Caco-2 (cell line): ENCODE data around the gene BRD4. TPM values are rescaled to one million over a fixed set of nuclear protein-coding genes. Genes with fewer than 3 reads are reported as not detected.
A peak's percentile ranks its signal among the peaks of the same experiment; 100 is the strongest.

ENCODE experiments used
- BruUV-seq: library from RNA; stranded (reverse); fragments of 400-500 nt; replicated peaks from 2 replicates; lab custom pipeline; 2021; lab: Mats Ljungman, UMichigan
- CTCF ChIA-PET: fragments of 300-600 bp; sonication (Branson Sonifier 250); formaldehyde crosslinking; loops from one replicate; lab custom pipeline; 2022; ENCODE audit warnings: antibody characterized with exemption; lab: Charles Lee
- POLR2A ChIA-PET: fragments of 300-600 bp; sonication (Branson Sonifier 250); formaldehyde crosslinking; loops from one replicate; lab custom pipeline; 2022; ENCODE audit warnings: antibody characterized with exemption; lab: Charles Lee
- DNase-seq, 2 experiments: peaks; one replicate each; pipeline versions ENCODE4 v3.0.0 to v3.0.0-alpha.2; 2020 to 2022
- H3K27me3 ChIP-seq: replicated peaks from 2 replicates; pipeline ENCODE4 v1.6.0; 2011; ENCODE audit warnings: low read length; ENCODE audit not compliant: control insufficient read depth, insufficient read depth
- H3K36me3 ChIP-seq: 2 replicates; pipeline ENCODE4 v1.5.1; 2011; ENCODE audit warnings: low read length; ENCODE audit not compliant: control insufficient read depth, insufficient read depth
- H3K4me1 ChIP-seq: fragments of 250-450 bp; sonication (Bioruptor Pico); 2 replicates; pipeline ENCODE4 v1.5.1; 2020; ENCODE audit warnings: mild to moderate bottlenecking
- H3K4me3 ChIP-seq: 2 replicates; pipeline ENCODE4 v1.5.1; 2011; ENCODE audit warnings: low read depth, mild to moderate bottlenecking, control low read depth, low read length
- H3K9me3 ChIP-seq: fragments of 250-450 bp; sonication (Bioruptor Pico); 2 replicates; pipeline ENCODE4 v1.5.1; 2020; ENCODE audit warnings: mild to moderate bottlenecking, moderate library complexity
- H3K27ac Mint-ChIP-seq: one replicate; pipeline ENCODE4 v1.8.0; 2022; ENCODE audit warnings: mixed read lengths; ENCODE audit not compliant: unreplicated experiment
- H3K27me3 Mint-ChIP-seq: one replicate; pipeline ENCODE4 v1.8.0; 2022; ENCODE audit warnings: mixed read lengths; ENCODE audit not compliant: insufficient read depth, unreplicated experiment
- H3K36me3 Mint-ChIP-seq: one replicate; pipeline ENCODE4 v1.8.0; 2022; ENCODE audit warnings: mild to moderate bottlenecking, mixed read lengths; ENCODE audit not compliant: insufficient read depth, unreplicated experiment
- H3K4me1 Mint-ChIP-seq: one replicate; pipeline ENCODE4 v1.8.0; 2022; ENCODE audit warnings: low read depth, mixed read lengths; ENCODE audit not compliant: unreplicated experiment
- H3K4me3 Mint-ChIP-seq: one replicate; pipeline ENCODE4 v1.8.0; 2022; ENCODE audit warnings: mild to moderate bottlenecking, moderate library complexity, mixed read lengths; ENCODE audit not compliant: unreplicated experiment
- H3K9me3 Mint-ChIP-seq: one replicate; pipeline ENCODE4 v1.8.0; 2022; ENCODE audit warnings: mixed read lengths; ENCODE audit not compliant: unreplicated experiment
- CTCF ChIP-seq, 2 experiments: fragments of 200-600 bp in 1 of 2; IDR thresholded peaks; 1 replicate in 1 of 2; 2 replicates in 1 of 2; pipeline versions ENCODE4 v1.5.1 to v1.8.0; 2011 to 2022; ENCODE audit warnings: antibody characterized with exemption in 1 of 2, control low read depth in 1 of 2, inconsistent platforms in 1 of 2, low read depth in 1 of 2, low read length in 1 of 2, mild to moderate bottlenecking in 1 of 2, moderate library complexity in 1 of 2; ENCODE audit not compliant: insufficient read depth in 1 of 2, severe bottlenecking in 1 of 2, unreplicated experiment in 1 of 2
- intact Hi-C: fragments of 100-400 bp; cut with micrococcal nuclease; formaldehyde crosslinking; loops from one replicate; pipeline ENCODE4 v1.10.0; 2022; ENCODE audit not compliant: unreplicated experiment
- total RNA-seq: library from RNA; stranded (reverse); gene quantifications from 2 replicates; pipeline ENCODE4 v1.2.3, GENCODE V29; 2022

The BRD4 gene
- total RNA-seq, 1 experiment from 2014 or later, result 170 TPM

DNA sequence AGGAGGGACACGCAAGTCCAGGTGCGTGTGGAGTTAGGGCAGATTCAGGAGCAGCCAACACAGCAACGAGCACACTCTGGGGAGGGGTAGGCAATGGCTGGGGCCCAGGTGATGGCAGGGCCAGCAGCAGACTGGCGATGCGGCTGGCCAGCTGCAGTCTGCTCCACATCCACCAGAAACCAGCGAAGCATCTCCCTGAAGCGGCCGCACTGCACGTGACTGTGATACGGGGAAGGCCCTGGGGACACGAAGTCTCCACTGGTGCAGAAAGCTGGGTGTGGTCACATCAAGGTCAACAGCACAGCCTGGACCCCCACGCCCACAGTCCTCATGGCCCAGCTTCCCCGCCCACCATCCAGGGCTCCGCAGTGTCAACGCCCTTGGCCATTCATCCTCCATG, 78.8 kb downstream of the BRD4 start:
- DNase-seq, result no peak
- no peak overlapping the region for H3K27ac Mint-ChIP-seq
- no peaks in the 10 kb centered on the region for H3K27me3 ChIP-seq
- TF ChIP-seq CTCF (IDR thresholded peaks at IDR 0.05; ENCODE audit: insufficient read depth in 1 of 2, low read depth in 1 of 2, low read length in 1 of 2, severe bottlenecking in 1 of 2, unreplicated experiment in 1 of 2), result no peak
- H3K4me3 Mint-ChIP-seq, result no peak overlapping the region
- no peak overlapping the region for H3K4me3 ChIP-seq
- no TSS peak for BruUV-seq
- no peaks in the 10 kb centered on the region for H3K9me3 ChIP-seq
- H3K4me1 ChIP-seq, result peaks cover 18% of the 10 kb centered on the region
- ChIA-PET CTCF (no interaction called here), POLR2A (no interaction called here)
- H3K9me3 Mint-ChIP-seq, result no peaks in the 10 kb centered on the region
- H3K4me1 Mint-ChIP-seq, result peaks cover 14% of the 10 kb centered on the region
- H3K36me3 Mint-ChIP-seq, result peaks cover 94% of the 10 kb centered on the region
- H3K27me3 Mint-ChIP-seq, result no peaks in the 10 kb centered on the region
- peaks cover 13% of the 10 kb centered on the region for H3K36me3 ChIP-seq
- intact Hi-C loops, result no loop called here

- Histone ChIP-seq H3K4me3 (no peak overlapping the region), H3K27me3 (no peaks in the 10 kb centered on the region), H3K9me3 (no peaks in the 10 kb centered on the region), H3K36me3 (peaks cover 14% of the 10 kb centered on the region), H3K4me1 (peaks cover 22% of the 10 kb centered on the region)
- BruUV-seq, result no TSS peak
- TF ChIP-seq CTCF (IDR thresholded peaks at IDR 0.05; ENCODE audit: insufficient read depth in 1 of 2, low read depth in 1 of 2, low read length in 1 of 2, severe bottlenecking in 1 of 2, unreplicated experiment in 1 of 2), result no peak
- peaks cover 95% of the 10 kb centered on the region for H3K36me3 Mint-ChIP-seq
- no peak overlapping the region for H3K4me3 Mint-ChIP-seq
- intact Hi-C loops, result no loop called here
- ChIA-PET CTCF (no interaction called here), POLR2A (no interaction called here)
- peaks cover 19% of the 10 kb centered on the region for H3K4me1 Mint-ChIP-seq
- no peak for DNase-seq
- no peak overlapping the region for H3K27ac Mint-ChIP-seq
- no peaks in the 10 kb centered on the region for H3K9me3 Mint-ChIP-seq
- no peaks in the 10 kb centered on the region for H3K27me3 Mint-ChIP-seq
Measured at GRCh38 chr19:15253061-15253460, 79.3 kb downstream of the BRD4 start.

- H3K36me3 ChIP-seq, result peaks cover 14% of the 10 kb centered on the region
- no peaks in the 10 kb centered on the region for H3K27me3 ChIP-seq
- intact Hi-C loops, result no loop called here
- H3K4me3 Mint-ChIP-seq, result no peak overlapping the region
- H3K9me3 Mint-ChIP-seq, result no peaks in the 10 kb centered on the region
- no TSS peak for BruUV-seq
- DNase-seq, result no peak
- peak in 1 of 2 experiments; percentile 6 for TF ChIP-seq CTCF (IDR thresholded peaks at IDR 0.05; ENCODE audit: insufficient read depth in 1 of 2, low read depth in 1 of 2, low read length in 1 of 2, severe bottlenecking in 1 of 2, unreplicated experiment in 1 of 2)
- no peak overlapping the region for H3K4me3 ChIP-seq
- no peaks in the 10 kb centered on the region for H3K27me3 Mint-ChIP-seq
- no peak overlapping the region for H3K27ac Mint-ChIP-seq
- ChIA-PET POLR2A (no interaction called here), CTCF (interaction anchor here (0.6 to 1.2 kb wide), 4 partner anchors 36 to 127 kb away, joined by 3 to 6 read pairs (median 4); no protein-coding TSS in a partner anchor)
- H3K4me1 ChIP-seq, result peaks cover 27% of the 10 kb centered on the region
- H3K9me3 ChIP-seq, result no peaks in the 10 kb centered on the region
- peaks cover 95% of the 10 kb centered on the region for H3K36me3 Mint-ChIP-seq
- peaks cover 19% of the 10 kb centered on the region for H3K4me1 Mint-ChIP-seq
Measured at GRCh38 chr19:15252398-15253018, 79.8 kb downstream of the BRD4 start.
